ENCODE data around the gene SLX4IP. TPM values are rescaled to one million over a fixed set of nuclear protein-coding genes. Genes with fewer than 3 reads are reported as not detected.

Gene SLX4IP
- total and polyA plus RNA-seq, 8 donors, result 1.00 to 4.6 (median 2.6) TPM

DNA sequence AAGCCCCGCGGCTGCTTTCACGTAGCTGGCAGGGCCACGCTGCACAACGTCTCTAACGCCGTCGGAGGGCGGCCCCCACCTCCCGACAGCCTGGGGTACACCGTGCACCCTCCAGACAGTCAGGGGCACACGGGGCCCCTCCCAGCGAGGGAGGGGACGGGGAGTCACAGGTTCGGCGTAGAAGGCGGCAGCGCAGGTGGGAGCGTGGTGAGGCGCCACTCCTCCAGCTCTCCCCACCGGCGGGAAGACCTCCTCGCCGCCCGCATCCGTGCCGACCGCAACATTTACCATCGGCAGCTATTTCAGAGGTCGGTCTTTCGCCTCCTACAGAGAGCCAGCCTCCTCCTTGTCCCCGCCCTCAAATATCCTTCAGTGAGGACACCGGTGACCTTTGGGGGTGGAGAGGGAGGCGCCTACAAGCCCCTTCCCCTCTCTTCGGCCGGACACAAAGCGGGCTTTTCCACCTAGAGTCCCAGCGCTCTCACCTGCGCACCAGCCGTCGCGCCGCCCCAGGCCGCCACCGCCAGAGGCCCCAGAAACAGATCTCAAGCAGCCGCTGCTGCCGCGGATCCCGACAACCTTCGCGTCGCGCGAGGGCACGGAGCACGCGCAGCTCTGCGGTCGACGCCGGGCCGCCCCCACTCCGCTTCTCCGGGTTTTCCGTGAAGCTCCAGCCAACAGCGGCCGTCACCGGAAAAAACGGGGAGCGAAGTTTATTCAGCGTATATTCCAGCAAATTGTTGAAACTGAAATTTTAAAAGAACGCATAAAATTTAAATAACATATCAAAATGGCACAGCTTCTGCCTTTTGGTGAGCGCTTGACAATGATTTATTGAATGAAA lies 1.3 kb upstream of the SLX4IP start, which contains the start of gene MKKS:
Gene MKKS (minus strand): TSS at position 600 of the 844 bp plus-strand sequence. CDS start 20,708 bp downstream, outside the sequence.
- DNase-seq, result peak; percentile 89 to 98
- Histone ChIP-seq H3K36me3 (no peaks in the 10 kb centered on the region), H3K4me1 (peaks cover 19 to 58% (median 40%) of the 10 kb centered on the region in 4 donors), H3K27ac (peak within 1 kb of the TSS; percentile 91 to 95 (median 94)), H3K27me3 (no peaks in the 10 kb centered on the region), H3K9me3 (no peaks in the 10 kb centered on the region), H3K4me3 (peak within 1 kb of the TSS; percentile 80 to 92 (median 86))
- intact Hi-C loops (cut with DNase I; ENCODE audit: low total_unique reads), result loop anchor here (10.0 kb wide), 1 partner anchor 459 kb away; no protein-coding TSS in a partner anchor
- TF ChIP-seq POLR2AphosphoS5 (IDR thresholded peaks at IDR 0.05), result peak; percentile 80 to 90 (median 82)
- TF ChIP-seq, protein P1, sequence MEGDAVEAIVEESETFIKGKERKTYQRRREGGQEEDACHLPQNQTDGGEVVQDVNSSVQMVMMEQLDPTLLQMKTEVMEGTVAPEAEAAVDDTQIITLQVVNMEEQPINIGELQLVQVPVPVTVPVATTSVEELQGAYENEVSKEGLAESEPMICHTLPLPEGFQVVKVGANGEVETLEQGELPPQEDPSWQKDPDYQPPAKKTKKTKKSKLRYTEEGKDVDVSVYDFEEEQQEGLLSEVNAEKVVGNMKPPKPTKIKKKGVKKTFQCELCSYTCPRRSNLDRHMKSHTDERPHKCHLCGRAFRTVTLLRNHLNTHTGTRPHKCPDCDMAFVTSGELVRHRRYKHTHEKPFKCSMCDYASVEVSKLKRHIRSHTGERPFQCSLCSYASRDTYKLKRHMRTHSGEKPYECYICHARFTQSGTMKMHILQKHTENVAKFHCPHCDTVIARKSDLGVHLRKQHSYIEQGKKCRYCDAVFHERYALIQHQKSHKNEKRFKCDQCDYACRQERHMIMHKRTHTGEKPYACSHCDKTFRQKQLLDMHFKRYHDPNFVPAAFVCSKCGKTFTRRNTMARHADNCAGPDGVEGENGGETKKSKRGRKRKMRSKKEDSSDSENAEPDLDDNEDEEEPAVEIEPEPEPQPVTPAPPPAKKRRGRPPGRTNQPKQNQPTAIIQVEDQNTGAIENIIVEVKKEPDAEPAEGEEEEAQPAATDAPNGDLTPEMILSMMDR (IDR thresholded peaks at IDR 0.05), result no peak
- WGBS, 5 donors, result 0 to 1% (median 0%) methylated on average over 39 to 73 of the region's 73 CpGs

DNA sequence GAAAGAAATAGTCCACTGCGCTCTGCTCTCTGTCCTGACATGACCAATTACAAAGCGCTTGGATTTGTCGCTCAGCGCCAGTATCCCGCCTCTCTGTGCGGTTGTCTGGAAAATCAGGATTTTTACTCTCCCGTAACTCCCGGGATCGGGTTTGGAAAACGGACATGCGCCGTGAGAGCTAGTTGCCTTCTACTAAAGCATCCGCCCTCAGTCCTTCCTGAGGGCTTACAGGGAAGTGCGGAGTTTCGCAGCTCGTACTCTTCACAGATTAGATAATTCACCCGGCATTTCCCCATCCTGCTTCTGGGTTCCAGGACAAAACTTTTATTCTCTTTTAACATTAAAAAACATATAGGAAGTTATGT lies 656 bp upstream of the SLX4IP start:
- TF ChIP-seq POLR2A (IDR thresholded peaks at IDR 0.05), result peak in 2 of 4 donors; percentile 84 to 92
- TF ChIP-seq, protein P1 (IDR thresholded peaks at IDR 0.05), result no peak
- TF ChIP-seq POLR2AphosphoS5 (IDR thresholded peaks at IDR 0.05), result peak; percentile 98 to 99 (median 99)
- no peak for TF ChIP-seq EP300 (IDR thresholded peaks at IDR 0.05)
- peak; percentile 94 to 98 for DNase-seq
- Histone ChIP-seq H3K36me3 (no peaks in the 10 kb centered on the region), H3K9me3 (no peaks in the 10 kb centered on the region), H3K4me3 (peak overlapping the region; percentile 80 to 92 (median 86)), H3K27ac (peak overlapping the region; percentile 91 to 95 (median 94)), H3K4me1 (peaks cover 16 to 52% (median 35%) of the 10 kb centered on the region in 4 donors), H3K27me3 (no peaks in the 10 kb centered on the region)
- intact Hi-C loops (cut with DNase I; ENCODE audit: low total_unique reads), result loop anchor here (10.0 kb wide), 1 partner anchor 460 kb away; no protein-coding TSS in a partner anchor
- 0% methylated on average over 17 of the region's 17 CpGs for WGBS, 5 donors

DNA sequence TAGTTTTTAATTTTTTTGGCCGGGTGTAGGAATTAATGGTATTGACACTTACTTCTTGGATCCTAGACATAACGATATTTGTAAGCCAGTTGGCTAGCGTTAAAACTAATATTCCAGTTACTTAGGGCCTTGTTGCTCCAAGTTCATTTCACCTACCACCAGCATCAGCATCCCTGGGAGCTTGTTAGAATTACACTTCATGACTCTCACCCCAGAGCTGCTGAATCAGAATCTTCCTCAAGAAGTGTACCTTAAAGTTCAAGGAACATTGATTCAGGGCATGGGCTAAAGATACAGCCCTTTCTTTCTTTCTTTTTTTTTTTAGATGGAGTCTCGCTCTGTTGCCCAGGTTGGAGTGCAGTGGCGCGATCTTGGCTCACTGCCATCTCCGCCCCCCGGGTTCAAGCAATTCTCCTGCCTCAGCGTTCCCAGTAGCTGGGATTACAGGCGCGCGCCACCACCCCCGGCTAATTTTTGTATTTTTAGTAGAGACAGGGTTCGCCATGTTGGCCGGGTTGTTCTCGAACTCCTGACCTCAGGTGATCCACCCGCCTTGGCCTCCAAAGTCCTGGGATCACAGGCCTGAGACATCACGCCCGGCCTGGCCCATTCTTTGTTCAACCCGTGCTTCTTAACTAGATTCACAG lies 1.1 kb downstream of the SLX4IP start:
- TF ChIP-seq POLR2A (IDR thresholded peaks at IDR 0.05) (no peak), EP300 (IDR thresholded peaks at IDR 0.05) (no peak), POLR2AphosphoS5 (IDR thresholded peaks at IDR 0.05) (no peak)
- TF ChIP-seq, protein P1 (IDR thresholded peaks at IDR 0.05), result no peak

DNA sequence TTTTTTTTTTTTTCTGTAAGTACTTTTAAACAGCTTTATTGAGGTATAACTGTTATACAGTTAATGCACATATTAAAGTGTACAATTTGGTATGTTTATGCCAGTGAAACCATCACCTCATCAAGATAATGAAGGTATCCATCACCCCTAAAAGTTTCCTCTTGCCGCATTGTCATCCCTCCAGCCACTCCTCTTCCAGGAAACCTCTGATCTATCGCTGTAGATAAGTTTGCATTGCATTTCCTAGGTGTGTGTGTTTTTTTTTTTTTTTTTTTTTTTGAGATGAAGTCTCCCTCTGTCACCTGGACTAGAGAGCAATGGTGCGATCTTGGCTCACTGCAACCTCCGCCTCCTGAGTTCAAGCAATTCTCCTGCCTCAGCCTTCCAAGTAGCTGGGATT lies 3.1 kb downstream of the SLX4IP start:
- H3K27ac ChIP-seq, result no peak overlapping the region

More for the DNA sequence above, 1.1 kb downstream of the SLX4IP start:
- DNase-seq, result no peak
- H3K4me1 ChIP-seq, result peaks cover 13 to 35% (median 26%) of the 10 kb centered on the region in 4 donors
- no peak overlapping the region for H3K27ac ChIP-seq
- intact Hi-C loops (cut with DNase I; ENCODE audit: low total_unique reads), result loop anchor here (10.0 kb wide), 1 partner anchor 461 kb away; no protein-coding TSS in a partner anchor
- 95 to 96% (median 95%) methylated on average over 20 of the region's 20 CpGs for WGBS, 5 donors
- peak overlapping the region in 2 of 4 donors; percentile 91 to 92 for H3K4me3 ChIP-seq
- no peaks in the 10 kb centered on the region for H3K9me3 ChIP-seq
- no peaks in the 10 kb centered on the region for H3K27me3 ChIP-seq
- H3K36me3 ChIP-seq, result no peaks in the 10 kb centered on the region

More for the DNA sequence above, 3.1 kb downstream of the SLX4IP start:
- H3K4me1 ChIP-seq, result peaks cover 1 to 15% (median 8%) of the 10 kb centered on the region in 4 donors
- no peak overlapping the region for H3K4me3 ChIP-seq
- TF ChIP-seq POLR2A (IDR thresholded peaks at IDR 0.05) (no peak), EP300 (IDR thresholded peaks at IDR 0.05) (no peak), POLR2AphosphoS5 (IDR thresholded peaks at IDR 0.05) (no peak)
- TF ChIP-seq, protein P1 (IDR thresholded peaks at IDR 0.05), result no peak
- H3K9me3 ChIP-seq, result no peaks in the 10 kb centered on the region
- DNase-seq, result no peak
- H3K36me3 ChIP-seq, result no peaks in the 10 kb centered on the region
- no peaks in the 10 kb centered on the region for H3K27me3 ChIP-seq
- WGBS, 5 donors, result 68 to 89% (median 82%) methylated on average over 4 of the region's 4 CpGs
- intact Hi-C loops (cut with DNase I; ENCODE audit: low total_unique reads), result loop anchor here (10.0 kb wide), 1 partner anchor 463 kb away; no protein-coding TSS in a partner anchor
